GM12878 (cell line): ENCODE data around the gene TNIP1. TPM values are rescaled to one million over a fixed set of nuclear protein-coding genes. Genes with fewer than 3 reads are reported as not detected.

Experiments
- BCL11A ChIP-seq: IDR thresholded peaks from 2 replicates; pipeline ENCODE4 v1.6.1; 2011; ENCODE audit warnings: low read depth, low read length
- BMI1 ChIP-seq: fragments of 450-650 bp; IDR thresholded peaks from 2 replicates; pipeline ENCODE4 v1.6.1; 2016; ENCODE audit warnings: mild to moderate bottlenecking, moderate library complexity, borderline replicate concordance
- CBFB ChIP-seq: IDR thresholded peaks from 2 replicates; pipeline ENCODE4 v1.6.1; 2016; ENCODE audit warnings: antibody characterized with exemption, low read depth
- FOS ChIP-seq: IDR thresholded peaks from 3 replicates; pipeline ENCODE4 v1.6.1; 2011; ENCODE audit warnings: borderline replicate concordance; ENCODE audit not compliant: insufficient read length; ENCODE audit errors: extremely low read depth
- HDGF ChIP-seq: fragments of 450-650 bp; IDR thresholded peaks from 2 replicates; pipeline ENCODE4 v1.6.1; 2016; ENCODE audit warnings: antibody characterized with exemption
- KAT2A ChIP-seq: conservative IDR thresholded peaks from 2 replicates; pipeline ENCODE4 v1.6.1; 2011; ENCODE audit warnings: low read depth, low read length; ENCODE audit not compliant: control insufficient read depth
- MAX ChIP-seq: IDR thresholded peaks from 2 replicates; pipeline ENCODE4 v1.6.1; 2012; ENCODE audit warnings: low read depth, low read length, improper control_type of control experiment
- MXI1 ChIP-seq: fragments of 150-350 bp; IDR thresholded peaks from 2 replicates; pipeline ENCODE4 v1.6.1; 2011; ENCODE audit warnings: low read depth, mild to moderate bottlenecking, inconsistent platforms, low read length, improper control_type of control experiment
- MYB ChIP-seq: fragments of 150-350 bp; IDR thresholded peaks from 2 replicates; pipeline ENCODE4 v1.6.1; 2014; ENCODE audit warnings: mild to moderate bottlenecking, low read depth, low read length, borderline replicate concordance
- NFIC ChIP-seq: IDR thresholded peaks from 2 replicates; pipeline ENCODE4 v1.6.1; 2012; ENCODE audit warnings: low read depth, mild to moderate bottlenecking, inconsistent platforms, low read length, moderate library complexity
- NR2C1 ChIP-seq: fragments of 450-650 bp; IDR thresholded peaks from 2 replicates; pipeline ENCODE4 v1.6.1; 2017; ENCODE audit warnings: antibody characterized with exemption, mild to moderate bottlenecking, moderate library complexity
- PML ChIP-seq: IDR thresholded peaks from 2 replicates; pipeline ENCODE4 v1.6.1; 2012; ENCODE audit warnings: low read length, inconsistent platforms
- POLR2AphosphoS5 ChIP-seq: IDR thresholded peaks from 2 replicates; pipeline ENCODE4 v1.6.1; 2011; ENCODE audit warnings: mild to moderate bottlenecking, low read length, inconsistent platforms
- POU2F2 ChIP-seq: IDR thresholded peaks from 3 replicates; pipeline ENCODE4 v1.6.1; 2011; ENCODE audit warnings: low read depth, mild to moderate bottlenecking, low read length, borderline replicate concordance
- RB1 ChIP-seq: fragments of 450-650 bp; formaldehyde crosslinking; IDR thresholded peaks from 2 replicates; pipeline ENCODE4 v1.6.1; 2017; ENCODE audit warnings: mild to moderate bottlenecking, borderline replicate concordance
- SMAD1 ChIP-seq: fragments of 450-650 bp; IDR thresholded peaks from 2 replicates; pipeline ENCODE4 v1.6.1; 2018; ENCODE audit warnings: mild to moderate bottlenecking, low read depth; ENCODE audit not compliant: partially characterized antibody
- SMAD5 ChIP-seq: IDR thresholded peaks from 2 replicates; pipeline ENCODE4 v1.6.1; 2016; ENCODE audit warnings: antibody characterized with exemption, low read depth
- SMARCA5 ChIP-seq: fragments of 450-650 bp; IDR thresholded peaks from 2 replicates; pipeline ENCODE4 v1.6.1; 2017; ENCODE audit warnings: mild to moderate bottlenecking
- SRF ChIP-seq, 2 experiments: IDR thresholded peaks; 2 replicates each; pipeline ENCODE4 v1.6.1; 2011; ENCODE audit warnings: low read depth in 2 of 2, low read length in 2 of 2, mild to moderate bottlenecking in 1 of 2, moderate library complexity in 1 of 2
- TAF1 ChIP-seq: IDR thresholded peaks from 2 replicates; pipeline ENCODE4 v1.6.1; 2011; ENCODE audit warnings: mild to moderate bottlenecking, low read depth, low read length, borderline replicate concordance
- ZBED1 ChIP-seq: IDR thresholded peaks from 2 replicates; pipeline ENCODE4 v1.6.1; 2016; ENCODE audit warnings: borderline replicate concordance
- ZNF207 ChIP-seq: fragments of 450-650 bp; IDR thresholded peaks from 2 replicates; pipeline ENCODE4 v1.6.1; 2014; ENCODE audit warnings: antibody characterized with exemption, mild to moderate bottlenecking, borderline replicate concordance
- ZNF622 ChIP-seq: fragments of 450-650 bp; IDR thresholded peaks from 2 replicates; pipeline ENCODE4 v1.6.1; 2017; ENCODE audit warnings: mild to moderate bottlenecking, inconsistent platforms
- polyA plus RNA-seq, 11 experiments: library from polyadenylated mRNA; depleted of rRNA in 4 of 11; unstranded in 6 of 11; stranded (reverse) in 5 of 11; fragments of >200 nt; fragmentation: Nextera tagmentation in 4 of 11; fragmentation: Illumina TruSeq in 1 of 11; extraction: Ambion mirVana in 4 of 11; extraction: Trizol in 1 of 11; gene quantifications; 1 replicate in 1 of 11; 2 replicates in 10 of 11; pipeline versions ENCODE4 v1.2.1 to v1.2.3, GENCODE V29; 2011 to 2016; ENCODE audit warnings: inconsistent platforms in 2 of 11, missing spikeins in 2 of 11, low read depth in 1 of 11
- total RNA-seq, 4 experiments: library from RNA; depleted of rRNA in 3 of 4; stranded (reverse); fragments of >200 nt in 3 of 4; fragmentation: Illumina TruSeq in 1 of 4; extraction: Trizol in 1 of 4; gene quantifications; 2 replicates each; pipeline versions ENCODE4 v1.2.1 to v1.2.3, GENCODE V29; 2013 to 2021
- TF ChIP-seq, protein P1 (sequence below): fragments of 450-650 bp; formaldehyde crosslinking; IDR thresholded peaks from 2 replicates; pipeline ENCODE4 v1.4.0; 2020; ENCODE audit warnings: mild to moderate bottlenecking, moderate library complexity
- TF ChIP-seq, protein P2 (sequence below): fragments of 150-350 bp; IDR thresholded peaks from 2 replicates; pipeline ENCODE4 v1.6.1; 2016; ENCODE audit warnings: low read depth, low read length

TNIP1 gene
- total and polyA plus RNA-seq, 10 of the 15 experiments (the other 5 are each of a cell fraction or from before 2014, with no cell fraction given) = 4.4 to 279 (median 150) TPM

GRCh38 chr5:151086905-151087360 is 6.1 kb upstream of the TNIP1 start (continued):
- TF ChIP-seq, protein P1, sequence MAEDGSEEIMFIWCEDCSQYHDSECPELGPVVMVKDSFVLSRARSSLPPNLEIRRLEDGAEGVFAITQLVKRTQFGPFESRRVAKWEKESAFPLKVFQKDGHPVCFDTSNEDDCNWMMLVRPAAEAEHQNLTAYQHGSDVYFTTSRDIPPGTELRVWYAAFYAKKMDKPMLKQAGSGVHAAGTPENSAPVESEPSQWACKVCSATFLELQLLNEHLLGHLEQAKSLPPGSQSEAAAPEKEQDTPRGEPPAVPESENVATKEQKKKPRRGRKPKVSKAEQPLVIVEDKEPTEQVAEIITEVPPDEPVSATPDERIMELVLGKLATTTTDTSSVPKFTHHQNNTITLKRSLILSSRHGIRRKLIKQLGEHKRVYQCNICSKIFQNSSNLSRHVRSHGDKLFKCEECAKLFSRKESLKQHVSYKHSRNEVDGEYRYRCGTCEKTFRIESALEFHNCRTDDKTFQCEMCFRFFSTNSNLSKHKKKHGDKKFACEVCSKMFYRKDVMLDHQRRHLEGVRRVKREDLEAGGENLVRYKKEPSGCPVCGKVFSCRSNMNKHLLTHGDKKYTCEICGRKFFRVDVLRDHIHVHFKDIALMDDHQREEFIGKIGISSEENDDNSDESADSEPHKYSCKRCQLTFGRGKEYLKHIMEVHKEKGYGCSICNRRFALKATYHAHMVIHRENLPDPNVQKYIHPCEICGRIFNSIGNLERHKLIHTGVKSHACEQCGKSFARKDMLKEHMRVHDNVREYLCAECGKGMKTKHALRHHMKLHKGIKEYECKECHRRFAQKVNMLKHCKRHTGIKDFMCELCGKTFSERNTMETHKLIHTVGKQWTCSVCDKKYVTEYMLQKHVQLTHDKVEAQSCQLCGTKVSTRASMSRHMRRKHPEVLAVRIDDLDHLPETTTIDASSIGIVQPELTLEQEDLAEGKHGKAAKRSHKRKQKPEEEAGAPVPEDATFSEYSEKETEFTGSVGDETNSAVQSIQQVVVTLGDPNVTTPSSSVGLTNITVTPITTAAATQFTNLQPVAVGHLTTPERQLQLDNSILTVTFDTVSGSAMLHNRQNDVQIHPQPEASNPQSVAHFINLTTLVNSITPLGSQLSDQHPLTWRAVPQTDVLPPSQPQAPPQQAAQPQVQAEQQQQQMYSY (CRISPR knock-in tag) = no peak
- TF ChIP-seq ZNF207 (no peak), NR2C1 (no peak), ZBED1 (no peak), NFIC (no peak), POU2F2 (no peak), SMARCA5 (no peak), POLR2AphosphoS5 (peak; percentile 74), ZNF622 (no peak), MYB (no peak), BMI1 (no peak), SMAD1 (no peak), FOS (no peak), HDGF (peak; percentile 65; the same call in 1 of the 2 replicates), SMAD5 (no peak), KAT2A (no peak), BCL11A (no peak), CBFB (no peak), PML (no peak), MAX (no peak), MXI1 (no peak), RB1 (0 out of 2 replicates have a peak, but pooled peaks have one; percentile 11), TAF1 (0 out of 2 replicates have a peak, but pooled peaks have one; percentile 47), SRF (IDR thresholded peaks at IDR 0.05; ENCODE audit: low read depth in 2 of 2, low read length in 2 of 2) (no peak)
- TF ChIP-seq, protein P2, sequence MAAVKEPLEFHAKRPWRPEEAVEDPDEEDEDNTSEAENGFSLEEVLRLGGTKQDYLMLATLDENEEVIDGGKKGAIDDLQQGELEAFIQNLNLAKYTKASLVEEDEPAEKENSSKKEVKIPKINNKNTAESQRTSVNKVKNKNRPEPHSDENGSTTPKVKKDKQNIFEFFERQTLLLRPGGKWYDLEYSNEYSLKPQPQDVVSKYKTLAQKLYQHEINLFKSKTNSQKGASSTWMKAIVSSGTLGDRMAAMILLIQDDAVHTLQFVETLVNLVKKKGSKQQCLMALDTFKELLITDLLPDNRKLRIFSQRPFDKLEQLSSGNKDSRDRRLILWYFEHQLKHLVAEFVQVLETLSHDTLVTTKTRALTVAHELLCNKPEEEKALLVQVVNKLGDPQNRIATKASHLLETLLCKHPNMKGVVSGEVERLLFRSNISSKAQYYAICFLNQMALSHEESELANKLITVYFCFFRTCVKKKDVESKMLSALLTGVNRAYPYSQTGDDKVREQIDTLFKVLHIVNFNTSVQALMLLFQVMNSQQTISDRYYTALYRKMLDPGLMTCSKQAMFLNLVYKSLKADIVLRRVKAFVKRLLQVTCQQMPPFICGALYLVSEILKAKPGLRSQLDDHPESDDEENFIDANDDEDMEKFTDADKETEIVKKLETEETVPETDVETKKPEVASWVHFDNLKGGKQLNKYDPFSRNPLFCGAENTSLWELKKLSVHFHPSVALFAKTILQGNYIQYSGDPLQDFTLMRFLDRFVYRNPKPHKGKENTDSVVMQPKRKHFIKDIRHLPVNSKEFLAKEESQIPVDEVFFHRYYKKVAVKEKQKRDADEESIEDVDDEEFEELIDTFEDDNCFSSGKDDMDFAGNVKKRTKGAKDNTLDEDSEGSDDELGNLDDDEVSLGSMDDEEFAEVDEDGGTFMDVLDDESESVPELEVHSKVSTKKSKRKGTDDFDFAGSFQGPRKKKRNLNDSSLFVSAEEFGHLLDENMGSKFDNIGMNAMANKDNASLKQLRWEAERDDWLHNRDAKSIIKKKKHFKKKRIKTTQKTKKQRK = no peak
